DND-41 (cell line): ENCODE data around the gene SYNGR1.

Experiments
- ATAC-seq: fragments of 200-7000 bp; cut with Tn5 transposase; 3 replicates; pipeline ENCODE4 v1.9.1; 2021; ENCODE audit warnings: low read depth; ENCODE audit not compliant: insufficient read depth
- DNase-seq: peaks from one replicate; pipeline ENCODE4 v3.0.0-alpha.2; 2020
- H2AFZ ChIP-seq: 2 replicates; pipeline ENCODE4 v1.6.0; 2012; ENCODE audit warnings: low read depth, low read length
- H3K27ac ChIP-seq: 2 replicates; pipeline ENCODE4 v1.5.1; 2012; ENCODE audit warnings: low read length, inconsistent platforms
- H3K27me3 ChIP-seq: fragments of 200-600 bp; sonication (generic); 2 replicates; pipeline ENCODE4 v1.6.0; 2012; ENCODE audit warnings: low read length, mild to moderate bottlenecking, inconsistent platforms; ENCODE audit not compliant: insufficient read depth, poor library complexity
- H3K36me3 ChIP-seq: 2 replicates; pipeline ENCODE4 v1.5.1; 2012; ENCODE audit warnings: low read length, inconsistent platforms; ENCODE audit not compliant: insufficient read depth
- H3K4me1 ChIP-seq: 2 replicates; pipeline ENCODE4 v1.5.1; 2012; ENCODE audit warnings: mild to moderate bottlenecking, low read length; ENCODE audit not compliant: insufficient read depth
- H3K4me2 ChIP-seq: 2 replicates; pipeline ENCODE4 v1.6.0; 2012; ENCODE audit warnings: mild to moderate bottlenecking, moderate library complexity, low read length, inconsistent platforms; ENCODE audit not compliant: insufficient read depth
- H3K4me3 ChIP-seq, 2 experiments: fragments of 200-600 bp in 1 of 2; shearing (Covaris generic) in 1 of 2; 2 replicates each; pipeline ENCODE4 v1.5.1; 2012 to 2016; ENCODE audit warnings: inconsistent platforms in 2 of 2, low read length in 2 of 2, mild to moderate bottlenecking in 2 of 2, low read depth in 1 of 2, moderate library complexity in 1 of 2
- H3K79me2 ChIP-seq: 2 replicates; pipeline ENCODE4 v1.6.0; 2012; ENCODE audit warnings: low read length, inconsistent platforms; ENCODE audit not compliant: insufficient read depth
- H3K9ac ChIP-seq: 2 replicates; pipeline ENCODE4 v1.6.0; 2012; ENCODE audit warnings: low read depth, mild to moderate bottlenecking, inconsistent platforms, low read length, moderate library complexity
- H3K9me3 ChIP-seq: 2 replicates; pipeline ENCODE4 v1.5.1; 2012; ENCODE audit warnings: low read length, moderate library complexity, mild to moderate bottlenecking, inconsistent platforms; ENCODE audit not compliant: insufficient read depth, severe bottlenecking
- H4K20me1 ChIP-seq: 2 replicates; pipeline ENCODE4 v1.6.0; 2012; ENCODE audit warnings: low read length; ENCODE audit not compliant: insufficient read depth
- CTCF ChIP-seq: IDR thresholded peaks from 2 replicates; pipeline ENCODE4 v1.5.1; 2012; ENCODE audit warnings: borderline replicate concordance, low read length, moderate library complexity, mild to moderate bottlenecking; ENCODE audit not compliant: poor library complexity, severe bottlenecking; ENCODE audit errors: extremely low read depth
- EZH2 ChIP-seq: IDR thresholded peaks from 3 replicates; pipeline ENCODE4 v1.6.1; 2012; ENCODE audit warnings: borderline replicate concordance, low read depth, mild to moderate bottlenecking, moderate library complexity, low read length, inconsistent platforms; ENCODE audit not compliant: severe bottlenecking

SYNGR1 gene

GRCh38 chr22:39363751-39364515, 14.1 kb downstream of the SYNGR1 start:
- peaks cover 28% of the 10 kb centered on the region for H4K20me1 ChIP-seq
- no peak for TF ChIP-seq CTCF
- TF ChIP-seq EZH2 = no peak
- H3K27ac ChIP-seq = no peak overlapping the region
- H3K79me2 ChIP-seq = no peaks in the 10 kb centered on the region
- H3K4me3 ChIP-seq = no peak overlapping the region
- no peak overlapping the region for H3K4me2 ChIP-seq
- no peaks in the 10 kb centered on the region for H3K27me3 ChIP-seq
- H2AFZ ChIP-seq = no peak overlapping the region
- H3K9ac ChIP-seq = no peak overlapping the region
- H3K9me3 ChIP-seq = no peaks in the 10 kb centered on the region
- DNase-seq (no peak), ATAC-seq (no peak)
- H3K4me1 ChIP-seq = no peaks in the 10 kb centered on the region
- peaks cover 1% of the 10 kb centered on the region for H3K36me3 ChIP-seq

- H3K79me2 ChIP-seq = no peaks in the 10 kb centered on the region
- DNase-seq = no peak
- no peak overlapping the region for H3K9ac ChIP-seq
- H3K4me2 ChIP-seq = no peak overlapping the region
- no peak overlapping the region for H3K4me3 ChIP-seq
- no peaks in the 10 kb centered on the region for H3K36me3 ChIP-seq
- H3K27me3 ChIP-seq = no peaks in the 10 kb centered on the region
- no peaks in the 10 kb centered on the region for H3K4me1 ChIP-seq
- no peak overlapping the region for H3K27ac ChIP-seq
- no peaks in the 10 kb centered on the region for H3K9me3 ChIP-seq
- H4K20me1 ChIP-seq = peaks cover 28% of the 10 kb centered on the region
- no peak for ATAC-seq
- TF ChIP-seq CTCF = no peak
- TF ChIP-seq EZH2 = no peak
- H2AFZ ChIP-seq = no peak overlapping the region
Observed at GRCh38 chr22:39364714-39365491, 15.1 kb downstream of the SYNGR1 start.

DNA sequence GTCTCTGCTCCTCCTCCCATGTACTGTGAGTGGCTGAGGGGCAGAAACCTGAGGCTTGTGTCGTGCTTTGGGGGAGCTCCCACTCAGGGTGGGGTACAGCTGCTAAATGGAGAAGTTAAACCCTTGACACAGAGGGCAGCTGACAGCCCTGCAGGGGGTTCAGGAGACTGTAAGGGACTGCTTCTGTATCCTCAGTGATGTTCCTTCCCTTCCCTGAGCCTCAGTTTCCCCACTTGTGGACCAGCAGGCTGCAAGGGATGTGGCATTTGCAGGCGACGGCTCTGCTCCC, 15.6 kb downstream of the SYNGR1 start:
- Histone ChIP-seq H3K4me1 (no peaks in the 10 kb centered on the region), H2AFZ (no peak overlapping the region), H3K36me3 (no peaks in the 10 kb centered on the region), H3K27ac (no peak overlapping the region), H3K9ac (no peak overlapping the region), H3K27me3 (no peaks in the 10 kb centered on the region), H4K20me1 (peaks cover 28% of the 10 kb centered on the region), H3K4me3 (no peak overlapping the region), H3K9me3 (no peaks in the 10 kb centered on the region), H3K79me2 (no peaks in the 10 kb centered on the region), H3K4me2 (no peak overlapping the region)
- TF ChIP-seq CTCF (no peak), EZH2 (no peak)
- ATAC-seq = no peak
- DNase-seq = no peak
